ENCODE measurements around the gene RANBP10. TPM values are rescaled to one million over a fixed set of nuclear protein-coding genes. Genes with fewer than 3 reads are reported as not detected.

Gene RANBP10
- total and polyA plus RNA-seq, 2 of the 13 experiments (the other 11 are each of a cell fraction or from before 2014, with no cell fraction given), result 9.2 to 22.7 TPM

DNA sequence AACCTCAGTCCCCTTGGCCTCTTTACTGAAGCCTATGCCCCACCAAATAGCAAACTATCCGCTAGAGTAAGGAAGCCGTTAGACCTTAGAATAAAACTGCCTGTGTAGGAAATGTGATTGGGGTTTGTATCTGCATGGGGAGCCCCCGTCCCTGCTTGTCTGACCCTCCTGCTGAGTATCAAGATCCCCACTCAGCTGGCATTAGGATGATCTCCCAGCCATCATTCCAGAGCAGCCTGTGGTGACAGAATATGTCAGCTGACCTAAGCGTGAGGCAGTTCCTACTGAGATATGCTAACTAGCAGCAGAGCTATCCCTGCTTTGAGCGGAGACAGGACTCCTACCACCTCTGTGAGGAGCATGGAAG lies 86.6 kb downstream of the RANBP10 start (continued):
- TF ChIP-seq, protein P1, sequence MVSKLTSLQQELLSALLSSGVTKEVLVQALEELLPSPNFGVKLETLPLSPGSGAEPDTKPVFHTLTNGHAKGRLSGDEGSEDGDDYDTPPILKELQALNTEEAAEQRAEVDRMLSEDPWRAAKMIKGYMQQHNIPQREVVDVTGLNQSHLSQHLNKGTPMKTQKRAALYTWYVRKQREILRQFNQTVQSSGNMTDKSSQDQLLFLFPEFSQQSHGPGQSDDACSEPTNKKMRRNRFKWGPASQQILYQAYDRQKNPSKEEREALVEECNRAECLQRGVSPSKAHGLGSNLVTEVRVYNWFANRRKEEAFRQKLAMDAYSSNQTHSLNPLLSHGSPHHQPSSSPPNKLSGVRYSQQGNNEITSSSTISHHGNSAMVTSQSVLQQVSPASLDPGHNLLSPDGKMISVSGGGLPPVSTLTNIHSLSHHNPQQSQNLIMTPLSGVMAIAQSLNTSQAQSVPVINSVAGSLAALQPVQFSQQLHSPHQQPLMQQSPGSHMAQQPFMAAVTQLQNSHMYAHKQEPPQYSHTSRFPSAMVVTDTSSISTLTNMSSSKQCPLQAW (CRISPR knock-in tag; IDR thresholded peaks at IDR 0.05), result no peak
- peak; percentile 56; the same call in 1 of the 2 replicates for TF ChIP-seq DNMT1 (CRISPR knock-in tag; IDR thresholded peaks at IDR 0.05)
- no peak for TF ChIP-seq ATRX (CRISPR knock-in tag; IDR thresholded peaks at IDR 0.05; ENCODE audit: borderline replicate concordance)
- no peak; the same call in 1 of the 2 replicates for TF ChIP-seq NR2F2 (IDR thresholded peaks at IDR 0.05; ENCODE audit: borderline replicate concordance, low read depth)
- no peak for TF ChIP-seq AGO2 (optimal IDR thresholded peaks at IDR 0.05; ENCODE audit: low read depth, low read length)
- TF ChIP-seq, protein P2, sequence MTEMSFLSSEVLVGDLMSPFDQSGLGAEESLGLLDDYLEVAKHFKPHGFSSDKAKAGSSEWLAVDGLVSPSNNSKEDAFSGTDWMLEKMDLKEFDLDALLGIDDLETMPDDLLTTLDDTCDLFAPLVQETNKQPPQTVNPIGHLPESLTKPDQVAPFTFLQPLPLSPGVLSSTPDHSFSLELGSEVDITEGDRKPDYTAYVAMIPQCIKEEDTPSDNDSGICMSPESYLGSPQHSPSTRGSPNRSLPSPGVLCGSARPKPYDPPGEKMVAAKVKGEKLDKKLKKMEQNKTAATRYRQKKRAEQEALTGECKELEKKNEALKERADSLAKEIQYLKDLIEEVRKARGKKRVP (CRISPR knock-in tag; IDR thresholded peaks at IDR 0.05), result no peak
- TF ChIP-seq, protein P3, sequence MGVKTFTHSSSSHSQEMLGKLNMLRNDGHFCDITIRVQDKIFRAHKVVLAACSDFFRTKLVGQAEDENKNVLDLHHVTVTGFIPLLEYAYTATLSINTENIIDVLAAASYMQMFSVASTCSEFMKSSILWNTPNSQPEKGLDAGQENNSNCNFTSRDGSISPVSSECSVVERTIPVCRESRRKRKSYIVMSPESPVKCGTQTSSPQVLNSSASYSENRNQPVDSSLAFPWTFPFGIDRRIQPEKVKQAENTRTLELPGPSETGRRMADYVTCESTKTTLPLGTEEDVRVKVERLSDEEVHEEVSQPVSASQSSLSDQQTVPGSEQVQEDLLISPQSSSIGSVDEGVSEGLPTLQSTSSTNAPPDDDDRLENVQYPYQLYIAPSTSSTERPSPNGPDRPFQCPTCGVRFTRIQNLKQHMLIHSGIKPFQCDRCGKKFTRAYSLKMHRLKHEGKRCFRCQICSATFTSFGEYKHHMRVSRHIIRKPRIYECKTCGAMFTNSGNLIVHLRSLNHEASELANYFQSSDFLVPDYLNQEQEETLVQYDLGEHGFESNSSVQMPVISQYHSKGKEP (CRISPR knock-in tag; IDR thresholded peaks at IDR 0.05), result no peak
- TF ChIP-seq, protein P4, sequence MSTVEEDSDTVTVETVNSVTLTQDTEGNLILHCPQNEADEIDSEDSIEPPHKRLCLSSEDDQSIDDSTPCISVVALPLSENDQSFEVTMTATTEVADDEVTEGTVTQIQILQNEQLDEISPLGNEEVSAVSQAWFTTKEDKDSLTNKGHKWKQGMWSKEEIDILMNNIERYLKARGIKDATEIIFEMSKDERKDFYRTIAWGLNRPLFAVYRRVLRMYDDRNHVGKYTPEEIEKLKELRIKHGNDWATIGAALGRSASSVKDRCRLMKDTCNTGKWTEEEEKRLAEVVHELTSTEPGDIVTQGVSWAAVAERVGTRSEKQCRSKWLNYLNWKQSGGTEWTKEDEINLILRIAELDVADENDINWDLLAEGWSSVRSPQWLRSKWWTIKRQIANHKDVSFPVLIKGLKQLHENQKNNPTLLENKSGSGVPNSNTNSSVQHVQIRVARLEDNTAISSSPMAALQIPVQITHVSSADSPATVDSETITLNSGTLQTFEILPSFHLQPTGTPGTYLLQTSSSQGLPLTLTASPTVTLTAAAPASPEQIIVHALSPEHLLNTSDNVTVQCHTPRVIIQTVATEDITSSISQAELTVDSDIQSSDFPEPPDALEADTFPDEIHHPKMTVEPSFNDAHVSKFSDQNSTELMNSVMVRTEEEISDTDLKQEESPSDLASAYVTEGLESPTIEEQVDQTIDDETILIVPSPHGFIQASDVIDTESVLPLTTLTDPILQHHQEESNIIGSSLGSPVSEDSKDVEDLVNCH (CRISPR knock-in tag; IDR thresholded peaks at IDR 0.05), result no peak
- TF ChIP-seq, protein P5, sequence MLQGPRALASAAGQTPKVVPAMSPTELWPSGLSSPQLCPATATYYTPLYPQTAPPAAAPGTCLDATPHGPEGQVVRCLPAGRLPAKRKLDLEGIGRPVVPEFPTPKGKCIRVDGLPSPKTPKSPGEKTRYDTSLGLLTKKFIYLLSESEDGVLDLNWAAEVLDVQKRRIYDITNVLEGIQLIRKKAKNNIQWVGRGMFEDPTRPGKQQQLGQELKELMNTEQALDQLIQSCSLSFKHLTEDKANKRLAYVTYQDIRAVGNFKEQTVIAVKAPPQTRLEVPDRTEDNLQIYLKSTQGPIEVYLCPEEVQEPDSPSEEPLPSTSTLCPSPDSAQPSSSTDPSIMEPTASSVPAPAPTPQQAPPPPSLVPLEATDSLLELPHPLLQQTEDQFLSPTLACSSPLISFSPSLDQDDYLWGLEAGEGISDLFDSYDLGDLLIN (CRISPR knock-in tag; IDR thresholded peaks at IDR 0.05; ENCODE audit: borderline replicate concordance), result no peak
- TF ChIP-seq, protein P6, sequence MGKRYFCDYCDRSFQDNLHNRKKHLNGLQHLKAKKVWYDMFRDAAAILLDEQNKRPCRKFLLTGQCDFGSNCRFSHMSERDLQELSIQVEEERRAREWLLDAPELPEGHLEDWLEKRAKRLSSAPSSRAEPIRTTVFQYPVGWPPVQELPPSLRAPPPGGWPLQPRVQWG (CRISPR knock-in tag; IDR thresholded peaks at IDR 0.05; ENCODE audit: borderline replicate concordance, low read depth), result no peak
- TF ChIP-seq, protein P7, sequence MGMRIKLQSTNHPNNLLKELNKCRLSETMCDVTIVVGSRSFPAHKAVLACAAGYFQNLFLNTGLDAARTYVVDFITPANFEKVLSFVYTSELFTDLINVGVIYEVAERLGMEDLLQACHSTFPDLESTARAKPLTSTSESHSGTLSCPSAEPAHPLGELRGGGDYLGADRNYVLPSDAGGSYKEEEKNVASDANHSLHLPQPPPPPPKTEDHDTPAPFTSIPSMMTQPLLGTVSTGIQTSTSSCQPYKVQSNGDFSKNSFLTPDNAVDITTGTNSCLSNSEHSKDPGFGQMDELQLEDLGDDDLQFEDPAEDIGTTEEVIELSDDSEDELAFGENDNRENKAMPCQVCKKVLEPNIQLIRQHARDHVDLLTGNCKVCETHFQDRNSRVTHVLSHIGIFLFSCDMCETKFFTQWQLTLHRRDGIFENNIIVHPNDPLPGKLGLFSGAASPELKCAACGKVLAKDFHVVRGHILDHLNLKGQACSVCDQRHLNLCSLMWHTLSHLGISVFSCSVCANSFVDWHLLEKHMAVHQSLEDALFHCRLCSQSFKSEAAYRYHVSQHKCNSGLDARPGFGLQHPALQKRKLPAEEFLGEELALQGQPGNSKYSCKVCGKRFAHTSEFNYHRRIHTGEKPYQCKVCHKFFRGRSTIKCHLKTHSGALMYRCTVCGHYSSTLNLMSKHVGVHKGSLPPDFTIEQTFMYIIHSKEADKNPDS (CRISPR knock-in tag; IDR thresholded peaks at IDR 0.05), result 0 out of 2 replicates have a peak, but pooled peaks have one; percentile 12
- TF ChIP-seq STAG1 (CRISPR knock-in tag; IDR thresholded peaks at IDR 0.05), result no peak
- no peak for TF ChIP-seq FOXP1 (IDR thresholded peaks at IDR 0.05)
- TF ChIP-seq FOXP1 (CRISPR knock-in tag; IDR thresholded peaks at IDR 0.05), result no peak
- no peak for TF ChIP-seq SALL2 (CRISPR knock-in tag; IDR thresholded peaks at IDR 0.05)
- no peak for TF ChIP-seq HOXA3 (CRISPR knock-in tag; IDR thresholded peaks at IDR 0.05)
- TF ChIP-seq, protein P8, sequence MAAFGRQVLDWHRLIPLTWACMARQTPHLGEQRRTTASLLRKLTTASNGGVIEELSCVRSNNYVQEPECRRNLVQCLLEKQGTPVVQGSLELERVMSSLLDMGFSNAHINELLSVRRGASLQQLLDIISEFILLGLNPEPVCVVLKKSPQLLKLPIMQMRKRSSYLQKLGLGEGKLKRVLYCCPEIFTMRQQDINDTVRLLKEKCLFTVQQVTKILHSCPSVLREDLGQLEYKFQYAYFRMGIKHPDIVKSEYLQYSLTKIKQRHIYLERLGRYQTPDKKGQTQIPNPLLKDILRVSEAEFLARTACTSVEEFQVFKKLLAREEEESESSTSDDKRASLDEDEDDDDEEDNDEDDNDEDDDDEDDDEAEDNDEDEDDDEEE (CRISPR knock-in tag; IDR thresholded peaks at IDR 0.05), result no peak
- no peak for TF ChIP-seq FOSL1 (CRISPR knock-in tag; IDR thresholded peaks at IDR 0.05; ENCODE audit: borderline replicate concordance)
- TF ChIP-seq ZFP36 (IDR thresholded peaks at IDR 0.05; ENCODE audit: borderline replicate concordance, low read depth, low read length, partially characterized antibody), result no peak

Measured in HepG2 (cell line).